ENCODE results near the gene CASP10. TPM values are rescaled to one million over a fixed set of nuclear protein-coding genes. Genes with fewer than 3 reads are reported as not detected.

Gene CASP10
- total RNA-seq (2022; extraction: Qiagen RNA extraction), result 1.4 to 2.1 TPM (median 1.9 TPM) in 5 replicates

GRCh38 chr2:201182650-201183364 lies at the start of gene CASP10:
CASP10 (plus strand) TSS chr2:201183141; CDS start chr2:201185778, 2,637 bp downstream.

GRCh38 chr2:201260302-201260800 lies 77.4 kb downstream of the CASP10 start, which contains the start of gene CASP8:
CASP8 (plus strand) TSS chr2:201260536; CDS start chr2:201266487, 5,951 bp downstream.

Other genes with a start within 250 kb of the CASP10 start
- gene ORC2, start 219.5 kb upstream of the CASP10 start, total RNA-seq (2022; extraction: Qiagen RNA extraction), result 12.3 to 17.0 TPM (median 13.4 TPM) in 5 replicates
- 3.0 to 7.4 TPM (median 5.4 TPM) in 5 replicates for gene HYCC2, start 111.5 kb upstream of the CASP10 start, total RNA-seq (2022; extraction: Qiagen RNA extraction)
- gene NDUFB3, start 111.1 kb upstream of the CASP10 start, total RNA-seq (2022; extraction: Qiagen RNA extraction), result 121 to 189 TPM (median 125 TPM) in 5 replicates
- gene CFLAR, start 67.0 kb upstream of the CASP10 start, total RNA-seq (2022; extraction: Qiagen RNA extraction), result 87.4 to 118 TPM (median 99.9 TPM) in 5 replicates
- gene CASP8, start 77.4 kb downstream of the CASP10 start, total RNA-seq (2022; extraction: Qiagen RNA extraction), result 26.5 to 34.5 TPM (median 31.5 TPM) in 5 replicates
- 0.20 to 0.64 TPM (median 0.22 TPM) in 4 of 5 replicates, not detected in the other for gene FLACC1, start 174.2 kb downstream of the CASP10 start, total RNA-seq (2022; extraction: Qiagen RNA extraction)

All from A549 treated with dexamethasone at 1 μM for 4 hours (cell line).